Loucy (cell line): ENCODE data around the gene F12.

Source experiments
- CTCF ChIP-seq: fragments of 200-600 bp; sonication (generic); conservative IDR thresholded peaks from 2 replicates; pipeline ENCODE4 v1.5.1; 2014; ENCODE audit warnings: mild to moderate bottlenecking, antibody characterized with exemption, low read length
- EZH2phosphoT487 ChIP-seq: fragments of 200-600 bp; IDR thresholded peaks from 2 replicates; pipeline ENCODE4 v1.6.1; 2018; ENCODE audit warnings: antibody characterized with exemption, mild to moderate bottlenecking, moderate library complexity, borderline replicate concordance

GRCh38 chr5:177396807-177397206, 12.6 kb downstream of the F12 start:
- no peak for TF ChIP-seq CTCF
- TF ChIP-seq EZH2phosphoT487, result no peak
